GM19238 (cell line): ENCODE results near the gene CPNE4.
"Not testable (repeated sequence)": the region's sequence is repeated elsewhere in the genome, so short reads cannot be mapped to it uniquely, and the experiment has no call there.

ENCODE experiments used
- DNase-seq: peaks from one replicate; pipeline ENCODE4 v3.0.0; 2011; ENCODE audit warnings: low spot score; ENCODE audit not compliant: insufficient read length

The CPNE4 gene

GRCh38 chr3:131962982-131963381 is 71.8 kb downstream of the CPNE4 start:
- no peak for DNase-seq

GRCh38 chr3:131960324-131960723 is 74.5 kb downstream of the CPNE4 start:
- no peak for DNase-seq

DNA sequence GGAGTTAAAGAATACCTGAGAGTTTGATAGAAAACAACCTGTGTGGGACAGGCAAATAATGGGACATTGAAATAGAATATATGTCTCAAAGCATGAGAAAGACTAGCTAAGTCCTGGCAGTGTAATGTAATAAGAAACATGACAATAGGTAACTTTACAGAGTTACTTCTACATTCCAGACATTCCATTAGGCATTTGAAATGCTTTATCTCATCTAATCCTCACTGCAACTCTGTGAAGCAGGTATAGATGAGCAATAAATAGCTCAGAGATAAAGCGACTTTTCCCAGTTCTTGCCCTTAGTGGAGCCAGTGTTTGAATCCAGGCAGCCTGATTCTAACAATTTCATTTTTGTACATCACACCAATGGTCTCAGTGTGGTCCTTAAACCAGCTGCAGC is 76.8 kb downstream of the CPNE4 start:
- no peak for DNase-seq

GRCh38 chr3:131957511-131957910 is 77.3 kb downstream of the CPNE4 start:
- DNase-seq: no peak

DNA sequence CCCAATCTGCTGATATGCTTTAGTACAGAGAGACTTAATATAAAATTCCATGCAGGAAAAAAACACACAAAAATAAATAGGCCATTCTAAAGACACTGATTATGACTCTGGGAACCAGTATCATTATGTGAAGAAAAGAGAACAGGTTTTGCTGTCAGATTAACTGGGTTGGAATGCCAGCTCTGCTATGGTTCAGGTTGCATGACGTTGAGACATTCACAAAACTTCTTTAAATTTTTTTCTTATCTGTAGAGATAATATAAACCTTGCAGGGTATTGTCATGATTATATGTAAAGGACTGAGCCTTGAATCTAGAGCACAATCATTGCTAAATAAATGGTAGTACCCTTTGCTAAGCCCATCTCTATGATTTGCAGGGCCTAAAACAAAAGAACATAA is 86.0 kb downstream of the CPNE4 start:
- no peak for DNase-seq

GRCh38 chr3:131944676-131945075 is 90.1 kb downstream of the CPNE4 start:
- DNase-seq: no peak

DNA sequence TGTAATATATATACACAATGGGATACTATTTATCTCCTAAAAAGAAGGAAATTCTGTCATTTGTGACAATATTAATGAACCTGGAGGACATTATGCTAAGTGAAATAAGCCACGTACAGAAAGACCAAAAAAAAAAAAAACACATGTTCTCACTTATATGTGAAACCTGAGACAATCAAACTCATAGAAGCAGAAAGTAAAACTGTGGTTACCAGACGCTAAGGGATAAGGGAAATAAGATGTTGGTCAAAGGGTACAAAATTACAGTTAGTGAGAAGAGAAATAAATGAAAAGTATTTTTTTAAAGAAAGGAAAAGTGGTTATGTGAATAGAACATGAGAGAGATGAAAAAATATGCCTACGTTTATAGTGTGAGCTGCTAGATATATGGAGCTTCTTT is 101.1 kb downstream of the CPNE4 start:
- DNase-seq: no peak

- no peak for DNase-seq
Measured at GRCh38 chr3:131928593-131928992, 106.2 kb downstream of the CPNE4 start.

- no peak for DNase-seq
Measured at GRCh38 chr3:131925571-131925970, 109.2 kb downstream of the CPNE4 start.

GRCh38 chr3:131922356-131922755 is 112.5 kb downstream of the CPNE4 start:
- no peak for DNase-seq

- no peak for DNase-seq
Measured at GRCh38 chr3:131917006-131917405, 117.8 kb downstream of the CPNE4 start.

DNA sequence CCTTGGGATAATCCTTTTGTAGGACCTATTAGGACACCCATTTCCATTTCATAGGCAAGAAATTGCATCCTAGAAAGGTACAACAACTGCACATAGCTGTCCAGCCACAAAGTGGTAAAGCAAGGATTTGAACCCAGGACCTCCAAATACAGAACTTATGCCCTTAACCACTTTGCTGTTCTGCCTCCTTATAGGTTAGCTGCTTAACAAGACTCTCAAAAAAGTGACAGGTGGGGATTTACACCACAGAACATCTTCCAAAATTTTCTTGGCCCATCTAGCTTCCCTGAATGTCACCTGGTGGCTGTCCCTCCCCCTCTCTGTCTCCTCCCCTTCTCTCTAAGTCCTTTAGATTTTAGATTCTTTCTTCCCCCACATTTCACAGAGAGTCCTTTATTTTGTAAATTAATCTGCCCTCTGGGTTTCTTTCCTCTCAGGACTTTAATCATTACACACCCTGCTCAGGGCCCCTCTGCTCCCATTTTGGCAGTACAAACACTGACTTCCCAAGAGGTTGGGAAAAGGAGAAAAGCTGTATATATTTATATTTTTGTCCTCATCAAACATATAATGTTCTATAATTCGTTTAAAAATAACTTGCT is 120.6 kb downstream of the CPNE4 start:
- DNase-seq: no peak

- DNase-seq: no peak
Measured at GRCh38 chr3:131912255-131912654, 122.6 kb downstream of the CPNE4 start.

- DNase-seq: no peak
Measured at GRCh38 chr3:131907796-131908195, 127.0 kb downstream of the CPNE4 start.

DNA sequence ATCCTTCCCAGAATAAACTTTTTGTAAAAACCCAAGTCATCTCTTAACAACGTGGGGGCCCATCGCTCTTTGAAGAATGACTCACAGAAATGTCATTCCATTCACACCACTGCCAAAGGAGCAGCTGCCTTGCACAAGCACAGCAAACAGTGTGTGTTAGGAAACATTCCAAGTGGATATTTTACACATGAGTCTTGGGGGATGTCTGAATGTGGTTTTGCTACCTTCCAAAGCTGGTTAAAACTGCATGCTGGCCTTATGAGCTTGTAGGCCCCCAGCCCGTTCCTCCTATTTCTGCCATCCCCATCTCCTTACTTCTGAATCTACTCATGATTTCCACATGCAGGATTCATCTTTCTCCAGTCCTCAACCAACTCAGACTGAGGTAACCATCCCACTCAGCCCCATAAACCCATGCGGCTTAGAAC is 130.8 kb downstream of the CPNE4 start:
- no peak for DNase-seq

- DNase-seq: no peak
Measured at GRCh38 chr3:131901686-131902085, 133.1 kb downstream of the CPNE4 start.

DNA sequence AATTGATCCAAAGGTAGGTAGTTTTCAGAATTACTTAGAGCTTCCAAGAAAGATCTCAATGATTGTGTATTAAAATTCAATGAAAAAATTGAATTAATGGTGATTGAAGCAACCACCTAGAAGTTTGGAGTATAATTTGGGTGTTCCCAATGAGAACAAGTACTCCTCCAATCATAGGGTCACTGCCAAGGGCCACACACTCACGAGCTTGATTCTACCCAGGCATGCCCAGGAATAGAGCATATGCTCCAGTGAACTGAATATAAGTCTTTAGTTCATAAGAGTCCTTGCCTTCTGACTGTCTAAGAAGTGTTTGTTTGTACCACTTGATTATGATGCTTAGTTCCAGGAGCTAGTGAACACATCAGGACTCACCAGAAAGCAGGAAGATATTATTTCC is 133.9 kb downstream of the CPNE4 start:
- DNase-seq: no peak

GRCh38 chr3:131899021-131899420 is 135.8 kb downstream of the CPNE4 start:
- DNase-seq: no peak

- no peak for DNase-seq
Measured at GRCh38 chr3:131898346-131898745, 136.5 kb downstream of the CPNE4 start.

GRCh38 chr3:131896285-131896684 is 138.5 kb downstream of the CPNE4 start:
- no peak for DNase-seq

DNA sequence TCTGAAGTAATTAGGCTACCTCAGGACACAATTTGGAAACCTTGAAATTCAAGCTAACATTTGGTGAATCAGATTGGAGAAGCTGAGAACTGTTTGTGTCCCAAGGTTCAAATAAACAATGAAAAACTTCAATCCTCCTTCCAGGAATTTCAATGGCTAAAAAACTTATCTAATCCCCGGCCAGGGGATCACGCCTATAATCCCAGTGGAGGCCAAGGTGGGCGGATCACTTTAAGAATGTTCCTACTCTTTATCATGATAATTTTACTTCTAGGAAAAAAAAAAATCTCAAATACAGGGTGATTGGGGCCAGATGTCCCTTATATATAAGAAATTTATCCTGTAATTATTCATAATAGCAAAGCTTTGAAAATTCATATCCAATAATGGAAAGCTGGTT is 139.0 kb downstream of the CPNE4 start:
- no peak for DNase-seq

DNA sequence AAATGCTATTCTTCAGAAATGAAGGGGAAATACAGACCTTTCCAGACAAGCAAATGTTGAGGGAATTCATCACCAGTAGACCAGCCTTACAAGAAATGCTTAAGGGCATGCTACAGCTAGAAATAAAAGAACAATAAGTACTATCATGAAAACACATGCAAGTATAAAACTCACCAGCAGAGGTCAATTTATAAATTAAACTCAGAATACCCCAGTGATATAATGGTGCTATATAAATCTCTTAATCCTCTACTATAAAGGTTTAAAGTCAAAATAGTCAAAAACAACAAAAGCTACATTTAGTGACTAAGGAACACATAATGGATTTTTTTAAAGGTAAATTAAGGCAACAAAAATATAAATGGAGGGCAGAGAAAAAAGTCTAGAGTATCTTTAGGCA is 142.5 kb downstream of the CPNE4 start:
- DNase-seq: no peak

GRCh38 chr3:131885871-131886270 is 148.9 kb downstream of the CPNE4 start:
- not testable (repeated sequence) for DNase-seq
